IMR-90 (cell line): ENCODE data around the gene TOMM22.

Source experiments
- BHLHE40 ChIP-seq: fragments of 150-350 bp; IDR thresholded peaks from 2 replicates; pipeline ENCODE4 v1.6.1; 2016; ENCODE audit warnings: mild to moderate bottlenecking, low read depth, low read length
- CTCF ChIP-seq: conservative IDR thresholded peaks from 2 replicates; pipeline ENCODE4 v1.5.1; 2012; ENCODE audit warnings: mild to moderate bottlenecking, low read depth, low read length, improper control_type of control experiment
- MXI1 ChIP-seq: IDR thresholded peaks from 2 replicates; pipeline ENCODE4 v1.6.1; 2012; ENCODE audit warnings: low read depth, mild to moderate bottlenecking, low read length, moderate library complexity, borderline replicate concordance
- POLR2A ChIP-seq: IDR thresholded peaks from 2 replicates; pipeline ENCODE4 v1.6.1; 2012; ENCODE audit warnings: mild to moderate bottlenecking, low read depth, low read length
- RCOR1 ChIP-seq: IDR thresholded peaks from 2 replicates; pipeline ENCODE4 v1.6.1; 2012; ENCODE audit warnings: mild to moderate bottlenecking, low read length, improper control_type of control experiment; ENCODE audit not compliant: insufficient replicate concordance
- TF ChIP-seq, protein P1 (sequence below): fragments of 150-350 bp; IDR thresholded peaks from 2 replicates; pipeline ENCODE4 v1.6.1; 2017; ENCODE audit warnings: mild to moderate bottlenecking, antibody characterized with exemption, low read length, low read depth

DNA sequence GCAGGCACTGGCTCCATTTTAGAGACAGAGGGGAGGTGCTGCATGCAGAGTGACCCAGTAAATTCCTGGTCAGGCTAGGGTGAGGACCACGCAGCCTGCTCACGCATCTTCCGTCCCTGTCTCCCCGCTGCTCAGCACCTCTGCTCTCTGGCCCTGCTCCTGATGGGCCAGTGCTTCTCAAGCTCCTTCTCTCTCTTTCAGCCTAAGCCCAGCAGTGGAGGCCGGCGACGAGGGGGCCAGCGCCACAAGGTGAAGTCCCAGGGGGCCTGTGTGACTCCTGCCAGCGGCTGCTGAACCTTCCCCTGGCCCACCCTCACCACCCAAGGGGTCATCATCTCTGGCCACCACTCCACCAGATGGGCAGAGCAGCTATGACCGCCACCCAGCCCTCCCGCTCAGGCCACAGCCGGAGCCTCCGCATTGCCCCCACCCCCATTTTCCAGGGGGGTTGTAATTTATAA, 48.7 kb downstream of the TOMM22 start:
- TF ChIP-seq MXI1 (no peak), CTCF (no peak), RCOR1 (no peak), BHLHE40 (no peak), POLR2A (no peak)
- TF ChIP-seq, protein P1, sequence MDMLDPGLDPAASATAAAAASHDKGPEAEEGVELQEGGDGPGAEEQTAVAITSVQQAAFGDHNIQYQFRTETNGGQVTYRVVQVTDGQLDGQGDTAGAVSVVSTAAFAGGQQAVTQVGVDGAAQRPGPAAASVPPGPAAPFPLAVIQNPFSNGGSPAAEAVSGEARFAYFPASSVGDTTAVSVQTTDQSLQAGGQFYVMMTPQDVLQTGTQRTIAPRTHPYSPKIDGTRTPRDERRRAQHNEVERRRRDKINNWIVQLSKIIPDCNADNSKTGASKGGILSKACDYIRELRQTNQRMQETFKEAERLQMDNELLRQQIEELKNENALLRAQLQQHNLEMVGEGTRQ: no peak
